ENCODE measurements around the gene FA2H.
A peak's percentile ranks its signal among the peaks of the same experiment; 100 is the strongest.

The FA2H gene

GRCh38 chr16:74744566-74744965 lies 30.1 kb downstream of the FA2H start:
- no peak for DNase-seq (ENCODE audit: low spot score)

DNA sequence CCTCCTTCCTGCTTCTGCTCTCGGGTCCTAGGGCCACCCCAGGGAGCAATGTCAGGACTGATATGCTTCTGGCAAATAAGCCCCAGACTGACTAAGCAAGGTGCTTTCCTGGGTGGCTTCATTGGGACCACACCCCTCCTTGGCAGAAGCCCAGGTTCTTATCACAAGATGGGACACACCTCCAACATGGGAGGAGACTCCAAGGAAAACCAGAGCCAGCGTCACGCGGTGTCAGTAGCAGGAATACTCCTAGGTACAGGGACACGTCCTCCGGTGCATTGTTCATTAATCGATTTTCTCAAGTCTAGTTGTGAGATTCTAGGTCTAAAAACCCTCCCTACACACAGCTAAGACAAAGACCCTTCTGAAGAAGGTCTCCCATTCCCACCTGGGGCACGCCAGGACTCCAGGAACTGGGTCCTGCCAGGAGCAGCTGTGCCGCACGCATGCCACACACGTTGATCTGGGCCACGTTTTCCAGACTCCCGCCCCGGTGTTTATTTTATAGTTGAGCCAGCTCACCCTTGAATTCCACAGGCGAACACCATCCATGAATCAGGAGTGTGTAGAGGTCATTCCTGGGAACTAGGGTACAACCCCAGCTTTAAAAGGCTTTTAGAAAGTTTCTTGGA lies 30.8 kb downstream of the FA2H start:
- DNase-seq (ENCODE audit: low spot score), result no peak

- DNase-seq (ENCODE audit: low spot score), result no peak
Measured at GRCh38 chr16:74743045-74743667, 31.5 kb downstream of the FA2H start.

DNA sequence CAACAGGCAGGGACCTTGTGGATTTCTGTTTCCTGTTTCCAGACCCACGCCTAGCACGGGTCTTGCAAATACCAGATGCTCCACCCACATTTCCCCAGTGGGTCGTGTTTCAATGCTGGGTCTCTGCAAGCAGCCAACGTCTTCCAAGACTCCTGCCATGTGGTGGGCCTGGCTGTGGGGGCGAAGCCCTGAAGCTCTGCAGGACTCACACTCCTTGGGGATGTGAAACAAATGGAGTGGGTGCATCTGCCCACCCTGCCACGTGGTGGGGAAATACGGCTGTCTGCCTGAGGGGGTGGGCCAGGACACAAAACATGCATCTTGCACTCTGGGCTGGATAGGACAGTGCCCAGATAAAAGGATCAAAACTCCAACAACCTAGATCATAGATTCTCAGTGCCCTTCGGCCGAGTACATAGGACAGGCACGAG lies 32.6 kb downstream of the FA2H start:
- no peak for DNase-seq (ENCODE audit: low spot score)

GRCh38 chr16:74740795-74741304 lies 33.8 kb downstream of the FA2H start:
- peak; percentile 90 for DNase-seq (ENCODE audit: low spot score)

DNA sequence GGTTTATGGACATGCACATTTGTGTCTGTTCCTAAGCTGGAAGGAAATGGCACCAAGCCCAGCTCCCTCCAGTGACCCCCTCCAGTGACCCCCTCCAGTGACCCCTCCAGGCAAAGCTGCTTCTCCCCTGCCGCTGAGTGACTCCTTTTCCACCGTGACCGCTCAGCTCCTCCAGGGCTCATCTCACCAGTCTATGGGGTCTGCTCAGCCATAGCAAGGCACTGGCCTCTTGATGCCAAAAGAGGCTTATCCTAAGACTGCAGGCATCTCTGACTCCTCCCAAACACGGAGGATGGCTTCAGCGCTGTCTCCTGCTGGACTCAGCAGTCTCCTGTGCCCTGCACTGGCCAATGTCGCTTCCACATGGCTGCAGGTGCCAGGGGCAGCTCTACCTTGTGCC lies 35.3 kb downstream of the FA2H start:
- DNase-seq (ENCODE audit: low spot score), result no peak

DNA sequence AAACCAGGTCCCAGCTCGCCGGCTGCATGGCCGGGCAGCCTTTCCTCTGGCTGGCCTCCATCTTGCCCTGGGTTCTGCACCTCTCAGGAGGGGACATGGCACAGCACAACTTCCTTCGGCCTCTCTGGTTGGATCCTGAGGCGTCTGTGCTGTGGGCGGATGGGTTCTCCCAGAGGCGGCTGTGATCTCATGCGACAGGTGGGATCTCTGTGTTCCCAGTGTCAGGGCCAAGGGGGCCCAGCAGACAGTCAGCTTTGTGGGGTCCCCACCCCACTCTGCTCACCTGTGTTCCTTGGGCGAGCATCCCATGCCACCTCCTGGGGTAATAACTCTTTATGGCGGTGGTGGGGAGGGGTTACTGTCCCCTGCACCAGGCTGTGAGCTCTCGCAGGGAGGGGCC lies 35.8 kb downstream of the FA2H start:
- DNase-seq (ENCODE audit: low spot score), result no peak

- no peak for DNase-seq (ENCODE audit: low spot score)
Measured at GRCh38 chr16:74738113-74738541, 36.5 kb downstream of the FA2H start.

- no peak for DNase-seq (ENCODE audit: low spot score)
Measured at GRCh38 chr16:74737521-74737920, 37.1 kb downstream of the FA2H start.

DNA sequence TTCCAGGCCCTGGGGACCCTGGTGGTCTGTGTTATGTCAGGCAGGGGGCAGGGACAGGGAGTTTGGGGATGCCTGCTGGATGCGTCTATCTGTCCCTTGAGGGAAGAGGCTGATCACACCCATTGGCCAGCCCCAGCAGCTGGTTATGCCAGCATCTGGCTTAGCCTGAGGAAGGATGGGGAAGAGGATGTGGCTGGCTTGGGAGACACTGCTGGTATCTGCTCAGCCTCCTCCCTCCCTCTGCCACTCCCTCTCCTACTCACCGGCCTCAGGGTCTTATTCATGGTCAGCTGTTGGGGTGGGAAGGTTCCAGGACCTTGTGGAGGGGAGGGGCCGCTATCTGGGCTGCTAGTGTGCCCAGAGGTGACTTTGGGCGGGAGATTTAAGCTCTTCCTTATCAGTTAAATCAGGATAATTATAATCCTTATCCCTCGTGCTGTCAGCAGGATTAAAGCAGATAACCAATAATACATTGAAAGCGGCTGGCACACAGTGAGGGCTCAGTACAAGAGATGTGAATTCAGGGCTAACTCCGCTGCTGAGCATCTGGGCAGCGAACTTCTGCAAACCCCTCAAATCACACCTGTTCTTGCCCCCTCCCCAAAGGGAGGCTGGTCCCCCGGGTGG lies 38.0 kb downstream of the FA2H start:
- no peak for DNase-seq (ENCODE audit: low spot score)

DNA sequence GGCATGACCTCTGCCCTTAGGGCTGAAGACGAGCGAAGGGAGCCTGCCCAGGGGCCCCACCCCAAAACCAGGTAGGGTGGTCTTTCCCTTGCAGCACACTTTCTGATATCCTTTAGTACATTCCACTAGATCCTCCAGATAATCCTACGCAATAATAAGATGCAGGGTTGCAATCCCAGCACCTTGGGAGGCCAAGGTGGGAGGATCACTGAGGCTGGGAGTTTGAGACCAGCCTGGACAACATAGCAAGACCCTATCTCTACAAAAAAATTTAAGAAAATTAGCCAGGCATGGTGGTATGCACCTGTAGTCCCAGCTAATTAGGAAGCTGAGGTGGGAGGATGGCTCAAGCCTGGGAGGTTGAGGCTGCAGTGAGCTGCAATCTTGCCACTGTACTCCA lies 39.1 kb downstream of the FA2H start:
- no peak for DNase-seq (ENCODE audit: low spot score)

- DNase-seq (ENCODE audit: low spot score), result no peak
Measured at GRCh38 chr16:74735162-74735452, 39.5 kb downstream of the FA2H start.

DNA sequence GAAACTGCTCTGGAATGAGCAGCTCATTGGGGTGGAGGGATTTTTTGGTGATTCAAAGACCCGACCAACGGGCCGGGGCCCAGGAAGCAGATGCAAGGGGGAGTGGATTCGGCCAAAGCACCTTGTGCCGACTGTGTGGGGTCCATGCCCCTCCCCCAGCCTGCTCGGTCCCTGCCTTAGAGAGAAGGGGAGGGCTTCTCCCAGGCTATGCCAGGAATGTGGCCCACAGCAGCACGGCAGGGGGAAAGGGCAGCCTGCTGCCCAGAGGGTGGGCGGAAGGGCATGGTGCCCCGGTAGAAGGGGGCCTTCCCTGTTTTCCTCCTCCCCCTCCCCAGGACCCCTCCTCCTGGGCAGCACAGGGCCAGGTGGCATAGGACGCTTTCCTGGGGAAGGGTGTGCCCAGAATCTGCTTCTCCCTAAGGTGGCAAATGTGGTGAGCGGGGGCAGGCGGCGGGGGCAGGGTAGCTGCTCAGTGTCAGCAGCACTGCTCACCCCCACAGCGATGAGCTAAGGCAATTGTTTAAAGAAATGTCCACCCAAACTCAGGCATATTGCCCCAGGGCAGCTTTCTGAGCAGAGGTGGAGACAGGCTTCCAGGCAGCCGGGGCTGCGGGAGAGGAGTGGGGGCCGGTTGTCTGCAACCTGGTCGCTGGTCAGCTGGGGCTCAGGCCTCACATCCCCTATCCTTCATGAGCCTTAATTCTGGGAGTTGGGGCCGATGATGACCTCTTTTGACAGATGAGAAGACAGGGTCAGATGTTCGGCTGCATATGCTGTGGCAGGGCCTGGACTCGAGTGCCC lies 40.1 kb downstream of the FA2H start:
- no peak for DNase-seq (ENCODE audit: low spot score)

DNA sequence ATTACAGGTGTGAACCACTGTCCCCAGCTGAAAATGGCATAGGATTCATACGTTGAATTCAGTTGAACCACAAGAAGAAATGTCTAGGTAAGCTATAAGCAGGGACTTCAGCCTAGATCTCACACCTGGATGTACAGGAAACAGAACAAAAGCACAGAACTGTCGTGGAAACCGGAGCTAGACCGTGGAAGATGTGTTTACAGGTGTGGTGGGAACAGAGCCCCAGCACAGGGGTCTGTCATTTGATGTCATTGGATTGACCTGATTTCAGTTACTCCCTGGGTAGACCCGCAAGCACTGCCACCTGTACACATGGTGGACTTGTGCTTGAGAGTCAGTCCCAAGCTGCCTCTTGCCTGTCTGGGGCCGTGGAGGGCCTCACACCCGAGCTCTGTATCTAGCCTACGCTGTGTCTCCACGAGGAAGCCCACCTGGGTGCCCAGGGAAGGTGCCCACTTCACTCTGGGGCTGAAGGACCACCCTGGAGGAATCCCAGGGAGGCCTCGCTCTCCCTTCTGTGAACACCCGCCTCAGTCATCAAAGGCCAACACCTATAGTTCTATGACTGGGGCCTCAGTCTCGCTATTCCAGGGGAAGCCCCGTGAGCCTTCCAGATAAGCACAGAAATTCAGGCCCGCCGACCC lies 41.8 kb downstream of the FA2H start:
- DNase-seq (ENCODE audit: low spot score), result no peak

- DNase-seq (ENCODE audit: low spot score), result no peak
Measured at GRCh38 chr16:74731853-74732477, 42.7 kb downstream of the FA2H start.

DNA sequence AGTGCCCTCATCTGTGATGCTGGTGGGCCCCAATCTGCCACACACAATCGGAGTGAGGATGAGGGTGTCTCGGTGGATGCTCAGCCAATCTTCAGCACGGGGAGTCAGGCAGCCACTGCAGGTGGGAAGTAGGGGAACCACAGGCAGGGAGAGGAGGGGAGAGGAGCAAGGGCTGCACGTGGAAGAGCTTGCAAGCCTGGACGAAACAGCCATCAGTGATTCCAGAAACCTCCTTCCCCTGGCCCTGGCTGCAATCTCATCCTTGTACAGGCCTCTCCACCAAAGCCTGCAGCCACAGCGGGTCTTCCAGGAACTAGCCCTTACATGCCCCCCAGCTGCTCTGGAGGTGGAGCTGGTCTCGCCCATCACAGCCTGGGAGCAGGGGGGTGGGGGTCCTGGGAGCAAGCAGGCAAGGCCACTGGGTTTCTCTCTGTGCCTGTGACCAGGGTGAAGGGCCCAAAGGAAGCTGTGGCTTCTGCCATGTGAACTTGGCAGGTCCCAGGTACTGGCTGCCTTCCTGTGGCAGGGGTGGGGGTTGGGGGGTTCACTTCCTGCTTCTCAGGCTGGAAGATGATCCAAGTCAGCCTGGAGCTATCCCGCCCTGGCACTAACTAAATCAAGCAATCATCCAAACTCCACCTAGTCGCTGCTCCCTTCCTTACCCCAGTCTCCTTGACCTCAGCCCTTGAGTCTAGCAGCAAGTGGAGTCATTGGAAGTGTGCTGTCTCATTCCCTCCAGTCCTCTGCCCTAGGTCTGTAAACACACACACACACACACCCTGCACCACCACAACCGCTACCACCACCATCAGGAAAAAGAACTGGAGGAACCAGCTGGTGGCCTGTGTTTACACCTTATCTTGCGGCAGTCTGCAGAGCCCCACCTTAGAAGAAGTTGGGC lies 44.6 kb downstream of the FA2H start:
- no peak for DNase-seq (ENCODE audit: low spot score)

DNA sequence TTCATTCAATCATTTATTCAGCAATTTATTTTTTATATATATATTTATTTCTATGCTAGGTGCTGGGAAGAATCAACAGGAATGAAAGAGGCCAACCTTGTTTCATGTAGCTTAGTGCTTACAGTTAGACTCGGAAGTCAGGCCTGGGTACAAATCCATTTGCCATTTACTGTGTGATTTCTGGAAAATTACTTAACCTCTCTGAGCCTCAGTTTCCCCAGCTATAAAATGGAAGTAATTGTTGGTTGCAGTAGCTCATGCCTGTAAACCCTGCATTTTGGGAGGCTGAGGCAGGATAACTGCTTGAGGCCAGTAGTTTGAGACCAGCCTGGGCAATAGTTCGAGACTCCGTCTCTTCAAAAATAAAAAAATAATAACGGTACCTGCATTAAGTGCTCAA lies 46.7 kb downstream of the FA2H start:
- no peak for DNase-seq (ENCODE audit: low spot score)

- no peak for DNase-seq (ENCODE audit: low spot score)
Measured at GRCh38 chr16:74726716-74727115, 47.9 kb downstream of the FA2H start.

GRCh38 chr16:74725651-74726455 lies 48.8 kb downstream of the FA2H start:
- DNase-seq (ENCODE audit: low spot score), result no peak

All from pons (tissue), 1 donor.